Activated CD4-positive, alpha-beta T cell treated with anti-CD3 and anti-CD28 coated beads for 36 hours (primary cell): ENCODE measurements around the gene CYSTM1. TPM values are rescaled to one million over a fixed set of nuclear protein-coding genes. Genes with fewer than 3 reads are reported as not detected.
"Not testable (repeated sequence)": the region's sequence is repeated elsewhere in the genome, so short reads cannot be mapped to it uniquely, and the experiment has no call there.

ENCODE experiments used
- ATAC-seq: fragments of 200-7000 bp; cut with Tn5 transposase; one replicate; pipeline ENCODE4 v1.10.0; 2021; ENCODE audit warnings: mild to moderate bottlenecking, moderate library complexity
- CTCF ChIA-PET: fragments of 350-600 bp; sonication (Branson Sonifier 250); formaldehyde crosslinking; loops from one replicate; lab custom pipeline; 2021; ENCODE audit warnings: antibody characterized with exemption; lab: Charles Lee
- POLR2A ChIA-PET: fragments of 350-600 bp; sonication (Branson Sonifier 250); formaldehyde crosslinking; loops from one replicate; lab custom pipeline; 2021; ENCODE audit warnings: antibody characterized with exemption, inconsistent platforms; lab: Charles Lee
- DNase-seq: peaks from one replicate; pipeline ENCODE4 v3.0.0-alpha.2; 2020
- H3K27ac Mint-ChIP-seq: one replicate; pipeline ENCODE4 v1.8.0; 2021; ENCODE audit warnings: mixed read lengths
- H3K27me3 Mint-ChIP-seq: one replicate; pipeline ENCODE4 v1.8.0; 2021; ENCODE audit warnings: mixed read lengths
- H3K36me3 Mint-ChIP-seq: one replicate; pipeline ENCODE4 v1.8.0; 2021; ENCODE audit warnings: low read depth, mixed read lengths
- H3K4me1 Mint-ChIP-seq: one replicate; pipeline ENCODE4 v1.8.0; 2021; ENCODE audit warnings: mixed read lengths
- H3K4me3 Mint-ChIP-seq: one replicate; pipeline ENCODE4 v1.8.0; 2021; ENCODE audit warnings: mild to moderate bottlenecking, moderate library complexity, mixed read lengths
- H3K9me3 Mint-ChIP-seq: one replicate; pipeline ENCODE4 v1.8.0; 2021; ENCODE audit warnings: low read depth, mixed read lengths
- intact Hi-C, 2 experiments: fragments of 100-400 bp; cut with DNase I in 1 of 2; cut with micrococcal nuclease in 1 of 2; formaldehyde crosslinking; loops; one replicate each; pipeline versions ENCODE4 v1.14.2 to v1.15.1; 2022 to 2024; cut with DNase I, micrococcal nuclease
- total RNA-seq, 2 experiments: library from RNA; stranded (reverse); gene quantifications; one replicate each; pipeline ENCODE4 v1.2.3, GENCODE V29; 2021

Gene CYSTM1
- total RNA-seq, 2 experiments from 2014 or later, result 15.2 to 18.7 TPM

GRCh38 chr5:140148508-140148907, 26.5 kb upstream of the CYSTM1 start:
- Mint-ChIP-seq H3K36me3 (no peaks in the 10 kb centered on the region), H3K4me1 (peaks cover 14% of the 10 kb centered on the region), H3K27ac (no peak overlapping the region), H3K4me3 (no peak overlapping the region), H3K27me3 (peaks cover 12% of the 10 kb centered on the region), H3K9me3 (no peaks in the 10 kb centered on the region)
- POLR2A ChIA-PET, result no interaction called here
- ATAC-seq, result no peak
- intact Hi-C loops, result no loop called here
- CTCF ChIA-PET, result interaction anchor here (0.6 to 1.5 kb wide), 2 partner anchors 19 to 75 kb away, joined by 3 read pairs; no protein-coding TSS in a partner anchor
- no peak for DNase-seq

GRCh38 chr5:140150201-140150600, 24.8 kb upstream of the CYSTM1 start:
- DNase-seq (no peak), ATAC-seq (no peak)
- Mint-ChIP-seq H3K36me3 (no peaks in the 10 kb centered on the region), H3K4me3 (no peak overlapping the region), H3K9me3 (no peaks in the 10 kb centered on the region), H3K4me1 (peaks cover 8% of the 10 kb centered on the region), H3K27me3 (peaks cover 8% of the 10 kb centered on the region), H3K27ac (no peak overlapping the region)
- intact Hi-C loops, result no loop called here
- CTCF ChIA-PET, result interaction anchor here (0.6 to 1.1 kb wide), 6 partner anchors 19 to 82 kb away, joined by 3 to 4 read pairs (median 3); no protein-coding TSS in a partner anchor
- POLR2A ChIA-PET, result no interaction called here

- H3K27me3 Mint-ChIP-seq, result peaks cover 3% of the 10 kb centered on the region
- ATAC-seq (no peak), DNase-seq (no peak)
- no peak overlapping the region for H3K4me3 Mint-ChIP-seq
- intact Hi-C loops, result no loop called here
- H3K4me1 Mint-ChIP-seq, result peaks cover 3% of the 10 kb centered on the region
- ChIA-PET CTCF (interaction anchor here (0.7 to 1.2 kb wide), 8 partner anchors 14 to 79 kb away, joined by 3 to 5 read pairs (median 3); no protein-coding TSS in a partner anchor), POLR2A (no interaction called here)
- H3K9me3 Mint-ChIP-seq, result no peaks in the 10 kb centered on the region
- no peak overlapping the region for H3K27ac Mint-ChIP-seq
- no peaks in the 10 kb centered on the region for H3K36me3 Mint-ChIP-seq
These were observed 23.6 kb upstream of the CYSTM1 start for GRCh38 chr5:140151144-140152021.

- no peak overlapping the region for H3K27ac Mint-ChIP-seq
- intact Hi-C loops, result no loop called here
- no peaks in the 10 kb centered on the region for H3K27me3 Mint-ChIP-seq
- no peak for ATAC-seq
- no peaks in the 10 kb centered on the region for H3K36me3 Mint-ChIP-seq
- POLR2A ChIA-PET, result no interaction called here
- no peaks in the 10 kb centered on the region for H3K9me3 Mint-ChIP-seq
- DNase-seq, result no peak
- peaks cover 5% of the 10 kb centered on the region for H3K4me1 Mint-ChIP-seq
- CTCF ChIA-PET, result interaction anchor here (0.7 to 1.2 kb wide), 5 partner anchors 13 to 212 kb away, joined by 3 to 5 read pairs (median 3); no protein-coding TSS in a partner anchor
- H3K4me3 Mint-ChIP-seq, result no peak overlapping the region
These were observed 22.7 kb upstream of the CYSTM1 start for GRCh38 chr5:140152022-140152999.

- no peak overlapping the region for H3K4me3 Mint-ChIP-seq
- intact Hi-C loops, result no loop called here
- no peak for ATAC-seq
- POLR2A ChIA-PET, result no interaction called here
- H3K36me3 Mint-ChIP-seq, result no peaks in the 10 kb centered on the region
- no peak for DNase-seq
- no peaks in the 10 kb centered on the region for H3K27me3 Mint-ChIP-seq
- no peak overlapping the region for H3K27ac Mint-ChIP-seq
- peaks cover 5% of the 10 kb centered on the region for H3K4me1 Mint-ChIP-seq
- CTCF ChIA-PET, result interaction anchor here (0.9 to 8.0 kb wide), 4 partner anchors 8 to 79 kb away, joined by 3 to 93 read pairs (median 7); no protein-coding TSS in a partner anchor
- no peaks in the 10 kb centered on the region for H3K9me3 Mint-ChIP-seq
These were observed 21.7 kb upstream of the CYSTM1 start for GRCh38 chr5:140153255-140153654.

DNA sequence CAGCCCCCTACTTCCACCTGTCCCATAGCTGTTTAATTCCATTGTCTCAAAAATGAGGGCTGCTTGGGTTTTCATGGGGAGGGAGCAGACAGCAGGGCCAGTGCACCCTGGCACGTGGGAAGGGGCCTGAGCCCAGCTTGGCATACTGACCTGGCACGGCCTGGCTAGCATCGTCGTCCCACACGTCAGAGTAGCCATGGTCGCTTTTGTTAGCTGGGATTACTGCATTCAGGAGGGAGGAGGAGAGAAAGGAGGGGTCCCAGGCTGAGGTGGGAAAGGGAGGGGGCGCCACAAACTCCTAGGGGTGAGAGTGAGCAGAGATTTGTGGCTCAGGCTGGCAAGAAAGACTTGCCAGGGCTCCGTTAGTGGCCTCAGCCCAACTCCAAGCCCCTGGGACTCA, 21.1 kb upstream of the CYSTM1 start:
- ChIA-PET CTCF (interaction anchor here (0.5 to 8.0 kb wide), 11 partner anchors 7 to 185 kb away, joined by 3 to 93 read pairs (median 3); no protein-coding TSS in a partner anchor), POLR2A (no interaction called here)
- Mint-ChIP-seq H3K4me1 (peaks cover 5% of the 10 kb centered on the region), H3K27me3 (no peaks in the 10 kb centered on the region), H3K9me3 (no peaks in the 10 kb centered on the region), H3K27ac (no peak overlapping the region), H3K36me3 (no peaks in the 10 kb centered on the region), H3K4me3 (no peak overlapping the region)
- intact Hi-C loops, result no loop called here
- ATAC-seq, result no peak
- no peak for DNase-seq

- H3K27me3 Mint-ChIP-seq, ATAC-seq, H3K4me3 Mint-ChIP-seq, H3K9me3 Mint-ChIP-seq, H3K36me3 Mint-ChIP-seq, H3K27ac Mint-ChIP-seq, intact Hi-C loops, DNase-seq, H3K4me1 Mint-ChIP-seq: not testable (repeated sequence)
- ChIA-PET CTCF (interaction anchor here (0.7 to 8.0 kb wide), 11 partner anchors 8 to 368 kb away, joined by 3 to 93 read pairs (median 5); no protein-coding TSS in a partner anchor), POLR2A (interaction anchor here (0.6 kb wide), 1 partner anchor 11 kb away, joined by 3 read pairs; no protein-coding TSS in a partner anchor)
These were observed 20.1 kb upstream of the CYSTM1 start for GRCh38 chr5:140154710-140155381.

GRCh38 chr5:140157032-140157781, 17.8 kb upstream of the CYSTM1 start:
- Mint-ChIP-seq H3K36me3 (no peaks in the 10 kb centered on the region), H3K27me3 (no peaks in the 10 kb centered on the region), H3K4me1 (peaks cover 5% of the 10 kb centered on the region), H3K27ac (peak overlapping the region; percentile 49), H3K9me3 (no peaks in the 10 kb centered on the region), H3K4me3 (peak overlapping the region; percentile 22)
- peak; percentile 94 for DNase-seq
- CTCF ChIA-PET, result interaction anchor here (0.6 to 8.0 kb wide), 5 partner anchors 11 to 597 kb away, joined by 3 to 93 read pairs (median 16); no protein-coding TSS in a partner anchor
- peak; percentile 99 for ATAC-seq
- POLR2A ChIA-PET, result no interaction called here
- intact Hi-C loops, result loop anchor here (1.0 kb wide), 5 partner anchors 12 to 370 kb away; partner anchors contain the start of gene CYSTM1 (in 1 of the 2)

GRCh38 chr5:140159014-140159927, 15.7 kb upstream of the CYSTM1 start:
- Mint-ChIP-seq H3K4me3 (no peak overlapping the region), H3K27ac (no peak overlapping the region), H3K9me3 (no peaks in the 10 kb centered on the region), H3K36me3 (no peaks in the 10 kb centered on the region), H3K27me3 (no peaks in the 10 kb centered on the region), H3K4me1 (peaks cover 5% of the 10 kb centered on the region)
- intact Hi-C loops, result no loop called here
- no peak for ATAC-seq
- ChIA-PET CTCF (interaction anchor here (0.6 to 8.0 kb wide), 10 partner anchors 10 to 372 kb away, joined by 3 to 93 read pairs (median 4); no protein-coding TSS in a partner anchor), POLR2A (no interaction called here)
- no peak for DNase-seq
